HG03064 (cell line): ENCODE measurements around the gene HRK.

Source experiments
- ATAC-seq: cut with Tn5 transposase; IDR thresholded peaks from one replicate; pipeline ENCODE4 v1.9.1; 2021; ENCODE audit warnings: low read depth; ENCODE audit not compliant: unreplicated experiment

HRK gene

GRCh38 chr12:116901612-116902011 is 20.4 kb upstream of the HRK start:
- ATAC-seq = no peak

- no peak for ATAC-seq
Observed at GRCh38 chr12:116898669-116899068, 17.4 kb upstream of the HRK start.

DNA sequence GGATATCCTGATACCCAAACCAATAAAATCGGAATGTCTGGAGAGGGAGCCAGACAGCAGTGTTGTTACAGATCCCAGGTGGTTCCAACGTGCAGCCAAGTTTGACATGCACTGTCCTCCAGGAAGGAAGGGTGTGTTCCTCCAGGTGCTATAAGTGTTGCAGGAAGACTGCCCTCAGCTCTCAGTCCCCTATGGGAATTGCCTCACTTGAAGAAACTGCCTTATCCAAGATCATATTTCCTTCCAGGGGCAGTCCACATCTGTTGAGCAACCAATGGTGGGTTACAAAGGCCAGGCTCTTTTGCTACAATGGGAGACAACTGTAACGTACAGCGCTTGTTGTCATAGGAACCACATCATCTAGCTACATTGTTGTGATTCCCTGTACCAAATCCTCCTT is 16.2 kb upstream of the HRK start:
- no peak for ATAC-seq

DNA sequence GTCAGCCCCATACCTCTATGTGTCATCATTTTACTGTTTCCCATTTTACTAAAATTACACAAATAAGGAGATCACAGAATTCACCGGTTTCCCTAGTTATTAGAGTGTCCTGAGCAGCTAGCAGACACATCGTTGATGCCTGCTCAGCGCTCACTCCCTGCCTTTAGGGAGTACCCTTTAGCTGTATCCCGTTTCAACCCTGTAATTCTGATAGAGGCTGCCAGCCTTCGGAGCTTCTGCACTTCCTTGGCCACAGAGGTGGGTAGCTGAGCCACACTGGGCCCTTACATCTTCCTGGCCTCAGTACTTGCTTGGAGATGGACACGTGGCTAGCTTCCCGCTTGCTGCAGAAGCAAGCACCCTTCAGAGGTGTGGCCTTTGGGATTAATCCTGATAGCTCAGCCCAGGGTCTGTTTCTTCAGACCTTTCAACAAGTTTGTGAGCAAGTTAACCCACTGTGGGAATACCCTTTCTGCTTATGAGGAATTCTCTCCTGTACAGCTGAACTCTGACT is 15.2 kb upstream of the HRK start:
- ATAC-seq = no peak

GRCh38 chr12:116894913-116895312 is 13.7 kb upstream of the HRK start:
- no peak for ATAC-seq

GRCh38 chr12:116892349-116893140 is 11.3 kb upstream of the HRK start:
- ATAC-seq = no peak

- no peak for ATAC-seq
Observed at GRCh38 chr12:116891019-116891418, 9.8 kb upstream of the HRK start.

DNA sequence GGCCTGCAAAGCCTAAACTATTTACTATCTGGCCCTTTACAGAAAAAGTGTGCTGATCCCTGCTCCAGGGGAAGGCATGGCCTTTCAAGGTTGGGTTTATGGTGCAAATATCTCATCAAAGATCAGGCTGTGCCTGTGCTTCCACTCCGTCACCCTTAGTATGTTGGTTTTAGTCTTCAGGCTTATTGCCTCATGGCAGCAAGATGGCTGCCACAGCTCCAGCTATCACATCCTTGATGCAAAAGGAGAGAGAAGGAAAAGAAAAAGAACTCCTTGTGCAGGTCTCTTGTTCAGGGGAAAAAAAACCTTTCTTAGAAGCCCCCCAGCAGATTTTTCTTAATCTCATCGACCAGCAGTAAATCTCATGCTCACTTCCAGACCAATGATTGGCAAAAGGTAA is 9.1 kb upstream of the HRK start:
- no peak for ATAC-seq

GRCh38 chr12:116887897-116888296 is 6.7 kb upstream of the HRK start:
- no peak for ATAC-seq

DNA sequence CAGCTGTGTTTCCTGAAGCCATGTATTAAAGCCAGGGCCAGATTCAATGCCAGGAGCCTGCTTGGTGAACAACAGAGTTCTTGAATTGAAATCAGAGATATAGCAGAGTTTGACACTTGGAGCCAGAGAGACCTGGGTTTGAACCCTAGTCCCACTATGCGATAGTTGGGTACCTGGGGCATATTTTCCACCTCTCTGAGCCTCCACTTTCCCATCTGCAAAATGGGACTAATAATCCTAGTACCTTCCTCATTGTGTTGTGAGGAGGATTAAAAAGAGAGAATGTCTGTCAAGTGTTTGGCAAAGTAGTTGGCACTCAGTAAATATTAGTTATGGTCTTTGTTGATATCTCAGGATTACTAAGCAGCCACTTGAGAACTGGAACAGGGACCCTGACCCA is 6.0 kb upstream of the HRK start:
- no peak for ATAC-seq

GRCh38 chr12:116885491-116885890 is 4.2 kb upstream of the HRK start:
- ATAC-seq = no peak

DNA sequence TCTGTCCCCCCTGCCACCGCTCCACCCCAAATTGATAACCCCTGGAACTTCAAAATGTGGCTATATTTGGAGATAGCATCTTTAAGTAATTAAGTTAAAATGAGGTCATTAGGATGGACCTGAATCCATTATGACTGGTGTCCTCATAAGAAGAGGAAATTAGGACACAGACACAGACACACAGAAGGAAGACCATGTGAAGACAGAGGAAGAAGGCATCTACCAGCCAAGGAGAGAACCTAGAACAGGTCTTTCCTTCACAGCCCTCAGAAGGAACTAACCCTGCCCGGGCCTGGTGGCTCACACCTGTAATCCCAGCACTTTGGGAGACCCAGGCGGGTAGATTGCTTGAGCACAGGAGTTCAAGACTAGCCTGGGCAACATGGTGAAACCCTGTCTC is 3.6 kb upstream of the HRK start:
- ATAC-seq = no peak

- no peak for ATAC-seq
Observed at GRCh38 chr12:116882742-116883141, 1.5 kb upstream of the HRK start.

DNA sequence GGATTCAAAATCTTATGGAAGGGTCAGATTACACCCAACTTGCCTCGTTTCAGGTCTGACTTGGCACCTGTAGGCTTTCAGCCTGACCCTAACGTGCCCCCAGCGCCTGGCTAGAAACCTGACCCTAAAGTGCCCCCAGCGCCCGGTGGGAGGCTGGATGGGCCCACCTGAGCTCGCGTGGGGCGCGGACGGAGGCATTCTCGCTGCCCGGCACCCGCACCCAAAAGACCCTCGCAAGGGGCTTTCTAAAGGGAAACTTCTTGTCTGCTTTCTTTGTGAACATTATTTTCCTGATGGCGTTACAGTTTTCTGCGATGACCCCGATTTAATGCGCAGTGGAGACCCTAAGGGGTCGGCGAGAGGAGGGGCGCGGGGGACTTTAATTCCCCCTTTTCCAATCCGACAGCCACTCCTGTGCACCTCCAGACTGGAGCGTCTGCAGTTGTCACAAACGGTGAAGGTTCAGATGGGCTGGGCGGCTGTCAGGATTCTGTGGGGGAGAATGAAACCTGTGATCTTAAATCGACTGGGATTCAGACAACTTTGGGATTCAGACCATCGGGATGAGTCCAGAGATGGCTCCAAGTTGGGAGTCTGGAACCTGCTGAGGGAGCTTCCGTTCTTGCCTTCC is 751 bp upstream of the HRK start:
- ATAC-seq = no peak

GRCh38 chr12:116880817-116881324 is 370 bp downstream of the HRK start:
- ATAC-seq = no peak

- ATAC-seq = no peak
Observed at GRCh38 chr12:116880213-116880816, 926 bp downstream of the HRK start.

DNA sequence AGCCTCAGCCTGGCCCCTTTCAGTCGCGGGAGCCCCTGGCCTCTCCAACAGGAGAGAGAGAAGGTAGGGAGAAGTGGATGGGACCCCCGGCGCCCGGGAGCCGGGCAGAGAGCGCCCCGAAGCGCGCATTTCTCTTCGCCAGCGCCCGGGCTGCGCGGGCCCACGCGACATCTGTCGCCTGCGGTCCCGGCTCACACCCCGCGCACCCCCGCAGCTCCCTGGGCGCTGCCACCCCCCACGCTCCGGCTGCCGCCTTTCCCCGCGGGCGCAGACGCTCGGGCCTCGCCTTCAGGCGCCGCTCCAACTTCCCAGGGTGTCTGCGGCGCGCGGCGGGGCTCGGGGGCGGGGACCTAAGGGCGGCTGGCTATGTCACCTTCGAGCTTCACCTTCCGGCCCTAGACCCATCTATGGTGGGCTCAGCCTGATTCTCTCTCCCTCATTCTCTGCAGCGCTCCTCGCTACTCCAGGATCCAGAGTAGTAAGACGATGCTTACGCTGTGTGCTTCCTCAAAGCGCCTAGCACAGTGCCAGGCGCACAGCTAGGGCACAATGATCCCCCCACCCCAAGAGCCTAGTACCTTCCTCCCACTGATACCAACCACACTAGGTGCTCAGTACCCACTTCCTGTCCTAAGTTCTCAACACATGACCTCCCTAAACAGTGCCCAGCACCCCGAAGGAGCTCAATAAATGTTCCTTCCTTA is 1.6 kb downstream of the HRK start:
- no peak for ATAC-seq

DNA sequence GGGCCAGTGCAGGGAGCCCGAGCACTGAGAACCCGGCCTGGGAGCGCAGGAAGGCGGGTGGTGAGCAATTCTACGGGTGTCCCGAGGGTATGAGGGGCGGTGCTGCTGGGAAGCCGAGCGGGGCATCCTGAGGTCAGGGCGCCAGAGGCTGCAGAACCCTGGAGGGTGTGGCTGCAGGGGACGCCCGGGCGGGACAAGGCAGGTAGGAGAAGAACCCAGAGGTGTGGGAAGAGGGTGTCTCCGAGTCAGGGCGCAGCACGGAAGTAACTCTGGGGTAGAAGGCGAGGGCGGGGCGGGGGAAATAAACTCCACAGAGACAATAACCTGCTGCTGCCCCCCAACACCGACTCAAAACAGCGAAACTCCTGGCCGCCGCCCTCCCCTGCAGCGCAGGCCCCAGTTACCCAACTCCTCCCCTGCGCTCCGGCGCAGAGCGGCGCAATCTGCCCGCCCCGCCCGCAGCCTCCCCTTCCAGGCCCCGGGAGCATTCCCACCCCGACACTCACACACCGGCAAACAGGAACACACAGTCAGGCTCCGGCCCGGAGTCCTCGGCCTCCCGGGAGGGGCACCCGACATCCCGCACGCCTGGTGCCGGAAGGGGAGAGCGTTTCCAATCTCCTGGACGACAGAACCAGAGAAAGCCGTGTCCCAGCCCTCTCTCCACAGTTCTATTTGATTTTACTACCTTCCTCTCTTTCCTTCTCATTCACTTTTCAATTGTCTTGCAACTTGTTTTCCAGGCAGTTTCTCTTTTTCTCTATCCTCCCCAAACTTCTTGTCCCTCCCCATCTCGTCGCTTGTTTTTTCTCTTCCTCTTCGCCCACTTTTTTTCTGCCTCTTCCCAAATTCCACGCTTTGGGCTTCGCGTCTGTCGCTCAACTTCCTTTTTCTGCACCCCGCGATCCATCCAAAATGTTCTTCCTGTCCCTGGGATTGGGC is 2.4 kb downstream of the HRK start:
- ATAC-seq = no peak

DNA sequence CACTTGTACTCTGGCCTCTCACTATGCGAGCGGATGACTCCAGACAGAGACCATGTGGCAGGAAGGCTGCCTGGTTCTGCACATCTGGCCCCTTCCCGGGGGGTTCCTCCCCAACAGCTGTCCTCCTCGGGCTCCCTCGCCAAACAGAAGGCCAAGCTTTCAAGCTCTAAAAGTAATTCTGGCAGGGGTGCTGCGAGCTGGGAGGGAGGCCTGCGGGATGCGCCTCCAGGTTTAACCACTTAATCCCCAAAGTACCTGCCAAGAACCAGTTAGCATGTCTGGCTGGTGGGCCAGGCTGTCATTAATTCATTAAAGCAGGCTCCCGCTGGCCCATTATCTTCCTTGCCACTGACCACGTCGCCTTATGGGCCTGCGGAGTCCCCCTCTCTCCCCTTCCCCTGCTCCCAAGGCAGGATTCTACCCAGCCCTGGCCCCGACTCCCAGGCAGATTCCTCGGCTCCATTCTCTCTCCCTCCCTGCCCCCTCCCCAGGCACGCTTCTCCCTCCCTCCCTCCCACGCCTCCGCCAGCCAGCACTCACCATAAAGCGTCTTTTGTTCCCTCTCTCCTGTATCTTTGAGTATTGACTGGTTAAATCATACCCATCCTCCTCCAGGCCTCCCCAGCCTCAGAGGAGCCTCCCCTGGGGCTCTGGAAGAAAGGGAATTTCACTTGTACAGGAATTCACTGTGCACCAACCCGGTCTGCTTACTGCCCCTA is 4.9 kb downstream of the HRK start:
- no peak for ATAC-seq
